Stimulated activated CD8-positive, alpha-beta memory T cell treated with anti-CD3 and anti-CD28 coated beads, Interleukin-4, amount 100 ng/mL, for 48 hours (primary cell): Measurements from ENCODE around the gene CPNE5.
A peak's percentile ranks its signal among the peaks of the same experiment; 100 is the strongest.
"Not testable (repeated sequence)": the region's sequence is repeated elsewhere in the genome, so short reads cannot be mapped to it uniquely, and the experiment has no call there.

ENCODE experiments used
- DNase-seq: peaks from one replicate; pipeline ENCODE4 v3.0.0-alpha.2; 2020

Gene CPNE5

DNA sequence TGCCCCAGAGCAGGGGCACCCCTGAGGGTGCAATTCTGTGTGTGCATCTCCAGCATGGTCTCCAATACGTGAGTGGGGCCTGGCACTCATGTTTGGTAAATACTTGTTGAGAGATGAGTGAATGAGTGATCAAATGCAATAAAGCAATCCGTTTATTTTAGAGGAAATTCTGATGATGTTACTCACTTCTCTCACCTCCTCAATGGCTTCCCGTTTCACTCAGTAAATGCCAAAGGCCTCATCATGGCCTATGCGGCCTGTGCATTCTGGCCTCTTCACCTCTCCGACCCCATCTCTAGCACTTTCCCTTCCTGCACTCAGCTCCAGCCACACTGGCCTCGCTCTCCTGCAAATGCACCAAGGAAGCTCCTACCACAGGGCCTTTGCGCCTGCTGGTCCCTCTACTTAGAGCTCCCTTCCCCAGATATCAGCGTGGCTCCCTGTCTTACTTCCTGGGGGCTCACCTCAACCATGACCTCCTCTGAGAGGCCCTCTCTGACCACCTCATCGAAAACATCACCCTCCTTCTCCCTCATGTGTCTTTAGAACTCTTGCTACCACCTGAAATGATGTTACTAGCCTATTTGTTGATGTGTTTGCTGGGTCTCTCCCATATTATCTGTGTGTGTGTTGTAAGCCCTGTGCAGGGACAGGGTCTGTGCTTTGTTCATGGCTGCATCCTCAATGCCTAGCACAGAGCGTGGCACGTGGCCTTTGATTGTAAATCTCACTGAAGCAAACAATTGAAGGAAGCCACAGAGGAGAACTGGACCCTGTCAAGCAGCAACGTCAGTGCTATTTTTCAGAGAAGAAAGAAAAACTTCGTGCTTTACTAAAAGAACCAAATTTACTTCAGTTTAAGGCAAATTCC is 99.1 kb downstream of the CPNE5 start:
- no peak for DNase-seq

DNA sequence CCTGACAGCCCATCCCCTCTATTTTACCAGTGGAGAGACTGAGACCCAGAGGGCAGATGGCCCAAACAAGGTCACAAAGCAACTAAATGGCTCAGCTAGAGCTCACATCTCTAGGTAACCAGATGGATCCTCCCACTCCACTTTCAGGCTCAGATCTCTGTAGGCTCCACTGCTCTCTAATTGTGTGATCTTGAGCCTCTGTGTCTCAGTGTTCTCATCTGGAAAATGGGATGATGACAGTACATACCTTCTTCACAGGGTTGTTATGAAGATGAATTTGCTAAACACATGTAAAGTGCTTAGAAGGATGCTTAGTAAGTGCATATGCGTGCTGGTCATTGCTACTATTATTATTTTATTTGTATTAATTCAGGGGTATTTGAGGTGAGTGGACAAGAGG is 101.1 kb downstream of the CPNE5 start:
- no peak for DNase-seq

- DNase-seq = no peak
Measured at GRCh38 chr6:36737043-36737785, 102.0 kb downstream of the CPNE5 start.

DNA sequence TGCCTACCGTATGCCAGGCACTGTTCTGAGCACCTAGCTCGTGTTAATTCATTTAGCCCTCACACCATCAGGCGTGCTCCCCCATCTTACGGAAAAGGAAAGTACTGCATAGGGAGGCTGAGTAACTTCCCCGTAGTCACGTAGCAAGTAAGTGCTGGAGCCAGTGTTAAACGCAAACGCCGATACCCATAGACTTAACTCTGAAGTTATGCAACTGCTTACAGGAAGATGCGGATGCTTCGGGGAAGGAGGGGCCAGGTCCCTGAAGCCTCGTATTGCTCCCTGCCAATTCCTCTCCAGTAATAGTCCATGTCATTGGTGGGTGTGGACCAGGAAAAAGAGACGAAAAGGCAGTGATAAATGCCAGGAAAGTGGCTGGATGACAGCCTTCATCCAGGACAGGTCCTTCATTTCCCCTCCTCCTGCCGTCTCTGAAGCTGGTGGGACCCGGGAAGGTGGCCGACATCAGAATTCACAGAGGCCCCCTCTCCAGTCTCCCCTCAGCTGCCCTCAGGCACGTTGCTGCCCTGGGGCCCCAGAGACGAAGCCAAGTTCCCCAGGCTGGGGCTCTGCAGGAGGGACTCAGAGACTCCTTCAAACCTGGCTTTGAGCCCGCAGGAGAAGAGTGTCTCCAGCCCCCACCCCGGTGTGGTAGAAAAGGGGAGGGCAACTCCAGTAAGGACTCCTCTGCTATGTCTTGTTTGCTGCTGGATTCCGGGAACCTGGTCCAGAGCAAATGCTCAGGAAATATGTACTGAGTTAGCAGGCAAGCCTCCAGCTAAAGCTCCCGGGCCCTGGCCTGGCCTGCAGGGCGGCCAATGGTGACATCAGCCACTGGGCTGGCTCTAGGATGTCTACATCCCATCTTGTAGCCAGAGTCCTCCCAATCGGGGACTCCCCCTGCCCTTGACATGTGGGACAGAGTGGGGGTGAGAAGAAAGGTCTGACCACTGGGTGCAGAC is 103.9 kb downstream of the CPNE5 start:
- peak; percentile 42 for DNase-seq

DNA sequence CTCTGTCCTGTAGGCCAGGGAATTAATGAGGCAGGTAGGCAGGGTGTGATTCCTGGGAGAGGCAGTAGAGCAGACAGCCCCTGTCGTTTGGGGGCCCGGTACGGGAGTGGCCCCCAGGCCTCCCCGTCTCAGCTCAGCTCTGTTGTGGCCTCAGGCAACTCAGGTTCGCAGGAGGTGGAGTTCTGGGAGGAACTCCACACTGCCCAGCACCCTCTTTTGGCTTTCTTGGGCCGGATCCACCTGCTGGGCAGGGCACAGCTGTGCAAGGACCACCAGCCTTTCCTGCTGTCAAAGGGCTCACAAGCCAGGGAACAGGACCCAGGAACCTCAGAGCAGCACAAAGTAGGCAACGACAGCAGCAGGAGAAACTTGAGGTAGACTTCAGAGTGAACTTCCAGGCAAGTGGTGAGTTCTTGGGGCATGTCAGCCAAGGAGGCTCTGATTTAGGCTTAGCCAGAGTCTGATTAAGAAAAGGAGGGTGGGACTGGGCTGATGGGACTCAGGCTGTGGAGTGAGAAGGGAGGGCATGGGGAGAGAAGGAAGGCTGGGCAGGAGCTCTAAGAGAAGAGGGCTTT is 104.7 kb downstream of the CPNE5 start:
- DNase-seq = no peak

GRCh38 chr6:36733300-36733699 is 105.9 kb downstream of the CPNE5 start:
- DNase-seq = no peak

GRCh38 chr6:36731622-36732310 is 107.5 kb downstream of the CPNE5 start:
- DNase-seq = no peak

GRCh38 chr6:36730424-36731380 is 108.5 kb downstream of the CPNE5 start:
- no peak for DNase-seq

DNA sequence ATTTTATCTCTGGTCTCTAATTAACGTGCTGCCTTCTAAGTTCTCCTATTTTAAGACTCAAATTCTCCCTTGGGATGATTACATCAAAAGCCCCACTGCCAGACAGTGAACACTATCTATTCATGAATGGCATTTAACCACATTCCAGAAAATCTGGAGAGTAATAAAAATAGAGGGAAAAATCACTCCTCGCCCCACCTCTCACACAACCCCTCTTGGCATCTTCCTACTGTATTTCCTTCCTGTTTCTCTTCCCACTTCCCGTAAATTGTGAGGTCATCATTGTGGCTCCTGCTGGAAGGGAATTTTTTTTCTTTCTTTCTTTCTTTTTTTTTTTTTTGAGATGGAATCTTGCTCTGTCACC is 110.1 kb downstream of the CPNE5 start:
- no peak for DNase-seq

DNA sequence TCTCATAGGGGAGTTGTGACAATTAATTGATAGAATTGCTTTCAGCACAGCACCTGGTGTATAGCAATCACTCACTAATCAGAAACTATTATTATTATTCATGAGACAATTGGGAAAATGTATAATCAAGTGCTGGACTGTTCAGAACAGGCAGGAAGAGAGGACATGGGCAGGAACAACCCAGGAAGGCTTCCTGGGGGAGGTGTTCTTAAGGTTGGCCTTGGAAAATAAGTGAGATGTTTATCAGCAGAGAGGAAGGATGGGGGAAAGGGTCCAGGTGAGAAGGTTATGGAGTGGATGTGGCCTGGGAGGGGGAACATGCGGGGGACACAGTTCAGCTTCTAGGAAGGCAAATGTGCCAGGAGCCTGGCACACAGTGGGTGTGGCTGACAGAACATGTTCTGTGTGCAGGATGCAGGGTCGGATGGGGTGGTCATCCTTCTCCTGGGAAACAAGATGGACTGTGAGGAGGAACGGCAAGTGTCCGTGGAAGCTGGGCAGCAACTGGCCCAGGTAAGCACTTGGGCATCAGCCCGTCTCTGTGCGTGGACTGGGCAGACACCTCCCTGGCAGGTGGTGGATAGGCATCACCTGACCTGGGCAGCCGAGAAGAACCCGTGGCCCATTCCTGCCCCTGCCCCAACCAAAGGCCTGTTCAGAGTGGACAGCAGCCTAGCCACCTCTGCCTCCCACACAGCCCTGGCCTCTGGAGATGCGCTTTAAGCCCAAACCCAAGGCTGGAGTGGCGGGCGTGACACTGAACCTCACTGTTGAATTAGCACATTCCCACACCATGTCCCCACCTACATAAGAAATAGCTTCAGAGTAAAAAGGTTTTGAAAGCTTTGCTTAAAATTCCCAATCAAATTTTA is 110.7 kb downstream of the CPNE5 start:
- no peak for DNase-seq

DNA sequence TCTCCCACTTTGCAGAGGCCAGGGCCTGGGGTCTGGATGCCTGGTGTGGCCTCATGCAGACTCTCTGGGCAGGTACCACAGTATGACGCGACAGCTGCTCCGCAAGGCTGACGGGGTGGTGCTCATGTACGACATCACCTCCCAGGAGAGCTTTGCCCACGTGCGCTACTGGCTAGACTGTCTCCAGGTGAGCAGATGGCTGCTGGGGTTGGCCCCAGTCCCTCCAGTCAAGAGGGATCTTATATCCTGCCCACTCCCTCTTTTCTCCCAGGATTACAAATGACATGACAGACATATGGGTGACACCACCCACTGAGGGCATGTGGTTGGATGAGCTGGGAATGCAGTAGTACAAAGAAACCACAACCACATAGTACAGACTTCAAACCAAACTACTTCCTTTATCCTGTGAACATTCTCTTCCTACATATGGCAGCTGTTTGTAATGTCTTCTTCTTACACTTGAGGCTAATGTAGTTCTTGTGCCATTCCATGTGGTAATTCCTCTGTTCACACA is 111.7 kb downstream of the CPNE5 start:
- no peak for DNase-seq

DNA sequence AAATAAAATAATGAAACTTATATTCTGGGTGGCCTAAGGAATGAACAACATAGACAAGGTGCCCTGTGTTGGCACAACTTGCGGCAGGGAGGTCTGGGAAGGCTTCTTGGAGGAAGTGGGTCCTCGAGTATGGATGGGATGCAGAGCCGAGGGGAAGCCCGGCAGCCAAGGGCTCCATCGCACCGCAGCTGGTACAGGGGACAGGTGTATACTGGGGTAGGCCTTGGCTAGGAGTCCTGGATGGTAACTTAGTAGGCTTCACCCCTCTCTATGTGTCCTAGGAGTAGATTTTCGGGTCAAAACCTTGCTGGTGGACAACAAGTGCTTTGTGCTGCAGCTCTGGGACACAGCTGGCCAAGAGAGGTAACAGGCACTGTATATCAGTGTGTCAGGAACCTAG is 113.7 kb downstream of the CPNE5 start:
- DNase-seq = no peak

DNA sequence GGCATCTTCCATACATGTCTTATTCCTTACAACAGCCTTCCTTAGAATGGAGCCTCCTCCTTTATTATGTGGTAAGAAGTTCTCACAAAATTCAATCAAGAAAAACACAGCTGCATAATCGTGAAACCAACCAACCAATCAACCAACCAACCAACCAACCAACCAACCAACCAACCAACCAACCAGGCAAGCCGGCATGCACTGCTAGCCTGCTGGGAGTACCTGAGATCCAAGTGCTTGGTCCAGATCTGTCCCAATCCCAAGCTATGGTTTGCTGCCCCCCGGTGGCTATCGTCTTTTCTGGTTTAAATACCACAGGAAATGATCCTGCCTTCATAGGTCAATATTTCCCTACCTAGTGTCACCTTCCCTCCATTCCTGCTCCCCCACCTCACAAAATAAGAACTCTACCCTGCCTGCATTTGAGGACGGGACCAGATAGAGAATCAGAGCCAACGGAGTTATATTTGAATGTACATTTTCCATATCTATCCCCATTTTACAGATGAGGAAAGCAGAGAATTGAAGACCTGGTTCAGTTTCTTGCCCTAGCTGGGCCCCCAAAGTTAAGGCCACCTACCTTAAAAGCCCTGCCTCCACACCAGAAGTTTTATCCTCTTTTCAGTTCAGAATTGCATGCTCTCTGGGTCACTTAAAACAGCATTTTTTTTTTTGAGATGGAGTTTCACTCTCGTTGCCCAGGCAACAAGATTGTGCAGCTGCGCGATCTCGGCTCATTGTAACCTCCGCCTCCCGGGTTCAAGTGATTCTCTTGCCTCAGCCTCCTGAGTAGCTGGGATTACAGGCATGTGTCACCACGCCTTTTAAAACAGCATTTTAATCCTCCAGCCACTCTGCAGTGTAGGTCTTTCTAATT is 114.5 kb downstream of the CPNE5 start:
- DNase-seq = peak; percentile 83

- not testable (repeated sequence) for DNase-seq
Measured at GRCh38 chr6:36723992-36724391, 115.3 kb downstream of the CPNE5 start.

DNA sequence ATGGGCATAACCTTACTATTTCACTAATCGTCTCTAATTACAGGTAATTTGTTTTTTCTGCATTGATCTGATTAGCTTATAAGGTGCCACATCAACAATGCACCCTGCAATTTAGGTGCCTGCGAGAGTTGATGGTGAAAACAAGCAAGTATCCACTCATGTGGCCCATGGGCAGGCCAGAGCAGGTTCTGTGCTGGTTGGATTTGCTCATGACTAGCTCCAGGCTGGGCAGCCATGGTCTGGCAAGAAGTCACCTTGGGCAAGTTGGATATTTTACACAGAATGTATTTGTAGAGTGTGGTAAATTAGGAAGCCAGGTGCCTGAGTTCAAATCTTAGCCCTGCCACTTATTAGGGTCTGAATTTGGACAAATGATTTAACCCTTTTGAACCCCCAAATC is 116.4 kb downstream of the CPNE5 start:
- DNase-seq = no peak

- no peak for DNase-seq
Measured at GRCh38 chr6:36722365-36722764, 116.9 kb downstream of the CPNE5 start.

GRCh38 chr6:36721369-36722140 is 117.7 kb downstream of the CPNE5 start:
- no peak for DNase-seq
